NB4 (cell line): ENCODE results near the gene VASN.
A peak's percentile ranks its signal among the peaks of the same experiment; 100 is the strongest.

ENCODE experiments used
- MYC ChIP-seq: IDR thresholded peaks from 2 replicates; pipeline ENCODE4 v1.6.1; 2011; ENCODE audit warnings: low read depth, low read length
- POLR2A ChIP-seq: IDR thresholded peaks from 2 replicates; pipeline ENCODE4 v1.6.1; 2011; ENCODE audit warnings: mild to moderate bottlenecking; ENCODE audit not compliant: insufficient read length; ENCODE audit errors: extremely low read depth

DNA sequence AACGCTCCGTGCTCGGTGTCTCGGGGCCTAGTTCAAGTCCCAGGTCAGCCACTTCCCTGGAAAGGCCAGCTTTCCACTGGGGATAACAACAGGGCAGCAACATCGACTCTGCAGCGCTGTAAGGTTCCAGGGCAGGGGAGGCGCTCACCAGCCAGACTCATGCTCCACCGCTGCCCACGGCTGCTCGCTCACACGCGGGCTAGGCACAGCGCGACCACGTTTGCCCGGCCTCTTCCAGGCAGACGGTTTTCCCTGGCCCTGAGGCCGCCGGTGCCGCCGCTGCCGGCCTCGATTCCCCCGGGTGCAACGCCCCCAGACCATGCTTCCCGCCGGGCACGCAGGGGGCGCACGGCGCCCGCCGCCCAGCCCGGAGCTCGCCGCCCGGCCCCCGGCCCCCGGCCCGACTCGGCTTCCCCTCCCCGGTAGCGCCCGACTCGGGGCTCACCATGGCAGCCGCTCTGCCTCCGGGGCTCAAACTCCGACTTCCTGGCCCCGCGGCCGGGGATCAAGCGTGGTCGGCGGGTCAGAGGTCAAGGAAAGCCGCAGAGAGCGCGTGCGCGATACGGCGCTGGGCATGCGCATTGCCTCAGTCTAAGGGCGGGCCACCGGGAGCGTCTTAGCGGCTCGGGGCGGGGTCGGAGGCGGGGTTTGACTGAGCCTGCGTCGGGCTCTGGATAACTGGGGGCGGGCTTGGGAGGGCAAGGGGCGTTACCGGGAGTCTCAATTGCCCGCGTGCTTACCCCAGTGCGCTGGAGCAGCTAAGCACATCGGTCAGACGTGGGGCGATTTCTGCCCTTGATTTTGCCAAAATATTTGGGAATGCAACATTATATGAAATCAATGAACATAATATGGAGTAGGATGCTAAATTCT lies 20.6 kb upstream of the VASN start, which contains the start of gene PAM16:
- TF ChIP-seq POLR2A = peak; percentile 61
- peak; percentile 86 for TF ChIP-seq MYC
